ENCODE measurements around the gene NDST3.

GRCh38 chr4:118279328-118279727 lies 245.0 kb downstream of the NDST3 start:
- TF ChIP-seq CTCF (conservative IDR thresholded peaks at IDR 0.05) (no peak), ZFX (IDR thresholded peaks at IDR 0.05) (no peak)
